Islet of Langerhans (tissue), 1 donor: ENCODE results near the gene CASTOR1.

Source experiments
- FAIRE-seq: peaks from one replicate; lab custom pipeline; 2011; peaks lifted over from hg19 to GRCh38; lab: Jason Lieb, UNC

The CASTOR1 gene

DNA sequence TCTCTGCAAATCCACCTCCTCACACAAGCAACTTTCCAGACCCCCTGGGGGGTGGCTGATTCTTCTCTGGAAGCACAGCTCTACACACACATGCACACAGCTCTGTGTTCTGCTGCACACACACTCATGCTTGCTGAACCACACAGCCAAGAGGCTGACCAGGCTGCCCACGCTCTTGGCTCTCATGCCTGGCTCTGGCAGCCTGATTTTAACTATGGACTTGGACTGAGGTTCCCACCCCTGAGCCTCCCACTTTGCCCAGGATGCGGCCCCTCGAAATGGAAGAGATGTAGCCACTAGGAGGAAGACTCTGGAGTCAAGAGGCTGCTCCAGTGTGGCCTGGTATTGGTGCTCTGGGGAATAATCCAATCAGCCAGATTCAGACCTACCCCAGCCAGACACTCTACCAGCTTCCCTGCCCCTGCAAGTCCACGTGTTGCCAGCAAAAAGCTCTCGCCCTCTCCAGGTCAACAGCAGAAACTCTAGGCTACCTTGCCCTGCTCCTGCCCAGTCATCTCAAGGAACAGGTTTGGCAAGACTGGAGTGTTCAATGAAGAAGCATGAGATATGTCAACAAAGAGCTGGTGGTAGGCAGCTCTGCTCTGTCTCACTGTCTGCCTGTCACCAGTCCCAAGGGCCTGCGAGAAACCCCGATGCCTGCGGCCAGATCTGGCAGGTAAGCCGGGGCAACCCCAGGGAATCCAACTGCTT, 8.8 kb upstream of the CASTOR1 start:
- no peak for FAIRE-seq

DNA sequence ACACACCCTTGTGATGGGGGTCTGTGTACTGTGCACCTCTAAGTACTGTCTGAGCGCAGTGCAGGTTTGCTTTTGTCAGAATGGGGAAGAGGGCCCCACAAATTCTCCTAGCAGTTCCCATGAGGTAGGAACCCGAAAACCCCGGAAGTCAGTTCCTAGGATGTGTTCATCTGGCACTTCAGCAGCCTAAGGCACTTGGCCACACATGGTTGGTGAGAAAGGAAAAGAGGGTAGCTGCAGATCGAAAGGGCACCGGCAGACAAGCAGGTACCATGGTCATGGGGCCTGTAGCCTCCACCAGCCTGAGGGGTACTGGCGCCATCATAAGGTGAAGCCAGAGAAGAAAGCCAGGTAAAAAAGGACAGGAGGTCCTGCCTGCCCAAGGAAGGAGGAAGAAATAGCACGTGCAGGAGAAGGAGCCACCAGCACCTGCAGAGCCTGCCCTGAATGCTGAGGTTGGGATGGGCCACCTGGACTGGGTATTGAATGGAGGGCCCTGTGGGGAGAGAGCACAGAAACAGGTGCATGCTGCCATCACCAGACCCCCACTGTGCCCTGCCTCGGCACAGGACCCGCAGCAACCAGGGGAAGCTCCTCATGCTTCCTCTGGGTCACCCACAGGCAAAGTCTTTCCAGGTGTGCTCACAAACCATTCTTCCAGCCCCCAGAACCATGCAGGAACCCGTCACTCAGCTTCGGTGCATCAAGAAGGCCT, 8.1 kb upstream of the CASTOR1 start:
- FAIRE-seq, result no peak

DNA sequence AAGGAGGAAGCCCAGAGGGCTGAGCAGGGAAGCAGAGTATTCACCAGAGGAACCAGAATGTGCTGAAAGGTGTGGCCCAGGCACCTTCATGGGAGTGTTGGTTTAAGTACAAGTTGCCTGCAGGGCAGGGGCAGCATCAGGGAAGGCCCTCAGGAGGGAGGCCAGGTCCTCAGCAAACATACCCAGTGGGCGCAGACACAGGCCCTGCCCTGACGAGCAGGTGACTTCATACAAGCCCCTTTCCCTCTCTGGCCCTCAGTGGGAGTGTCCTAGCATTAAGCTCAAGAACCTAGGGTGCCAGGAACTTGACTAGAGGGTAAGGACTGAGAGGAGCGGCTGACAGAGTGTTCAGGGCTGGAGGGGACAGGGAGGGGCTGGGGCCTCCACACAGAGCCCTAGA, 7.5 kb upstream of the CASTOR1 start:
- no peak for FAIRE-seq

DNA sequence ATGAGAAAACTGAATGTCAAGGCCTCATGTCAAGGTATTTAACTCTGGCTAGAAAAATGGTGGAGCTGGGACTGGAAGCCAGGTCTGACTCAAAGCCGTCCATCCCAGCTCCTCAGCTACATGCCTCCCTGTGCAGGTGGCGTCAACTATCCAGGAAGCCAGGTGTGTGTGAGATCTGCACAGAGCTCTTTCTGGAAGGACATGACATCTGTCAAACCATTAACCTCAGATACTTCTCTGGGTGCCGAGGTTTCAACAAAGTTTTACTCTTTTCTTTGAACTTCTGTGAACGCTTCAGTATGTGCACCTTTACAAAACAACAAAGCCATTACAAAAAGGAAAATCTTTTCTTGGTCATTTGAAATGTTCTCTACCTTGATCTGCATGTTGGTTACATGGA, 7.0 kb upstream of the CASTOR1 start:
- FAIRE-seq, result no peak

DNA sequence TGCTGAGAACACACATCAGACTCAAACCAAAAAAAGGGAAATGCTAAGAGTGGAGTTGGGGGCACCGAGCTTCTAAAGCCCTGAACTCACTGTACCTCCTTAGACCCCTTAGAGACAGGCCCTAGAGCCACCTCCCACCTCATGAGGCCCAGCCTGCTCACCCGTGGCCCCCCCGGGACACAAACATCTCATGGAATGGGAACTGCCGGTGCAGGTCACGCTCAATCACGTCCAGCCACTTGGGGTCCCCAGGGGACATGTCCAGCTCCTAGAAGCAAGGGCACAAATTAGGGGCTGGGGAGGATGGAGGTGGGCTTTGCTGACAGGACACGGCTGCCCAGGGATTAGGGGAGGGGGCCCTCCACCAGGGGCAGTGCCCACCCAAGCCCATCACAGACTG, 6.3 kb upstream of the CASTOR1 start:
- FAIRE-seq, result no peak

DNA sequence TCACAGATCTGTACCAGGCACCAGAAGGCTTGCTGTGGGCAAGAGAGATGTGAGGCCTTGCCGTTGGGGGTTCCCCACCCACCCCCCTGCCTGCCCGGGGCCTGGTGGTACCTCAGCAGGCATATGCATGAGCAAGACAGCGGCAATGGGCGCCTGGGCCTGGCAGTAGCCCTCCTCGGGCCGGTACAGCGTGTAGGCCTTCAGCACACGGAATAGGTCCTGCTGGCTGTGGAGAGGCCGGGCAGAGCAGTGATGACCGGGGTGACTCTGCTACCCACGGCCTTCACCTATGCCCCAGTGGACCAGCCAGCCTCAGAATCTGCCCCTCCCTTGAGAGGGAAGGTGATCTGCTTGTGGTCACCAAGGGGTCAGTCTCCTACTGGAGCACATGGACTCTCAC, 5.5 kb upstream of the CASTOR1 start:
- no peak for FAIRE-seq

DNA sequence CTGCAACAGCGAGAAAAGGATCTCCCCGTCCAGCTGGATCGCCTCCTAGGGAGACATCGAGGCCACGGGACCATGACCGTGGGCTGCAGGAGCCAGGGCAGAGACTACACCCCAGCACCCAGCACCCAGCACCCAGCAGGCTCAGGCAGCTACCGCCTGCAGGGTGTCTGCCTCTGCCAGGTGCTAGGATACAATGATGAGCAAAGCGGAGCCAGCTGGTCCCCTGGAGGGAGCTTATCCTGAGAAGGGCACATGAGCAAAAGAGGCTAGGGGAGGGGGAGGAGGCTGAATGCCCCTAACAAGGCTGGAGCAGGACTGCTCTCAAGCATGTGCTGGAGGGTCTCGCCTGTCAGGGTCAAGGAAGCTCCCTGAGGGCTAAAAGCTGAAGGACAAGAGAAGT, 4.8 kb upstream of the CASTOR1 start:
- no peak for FAIRE-seq

DNA sequence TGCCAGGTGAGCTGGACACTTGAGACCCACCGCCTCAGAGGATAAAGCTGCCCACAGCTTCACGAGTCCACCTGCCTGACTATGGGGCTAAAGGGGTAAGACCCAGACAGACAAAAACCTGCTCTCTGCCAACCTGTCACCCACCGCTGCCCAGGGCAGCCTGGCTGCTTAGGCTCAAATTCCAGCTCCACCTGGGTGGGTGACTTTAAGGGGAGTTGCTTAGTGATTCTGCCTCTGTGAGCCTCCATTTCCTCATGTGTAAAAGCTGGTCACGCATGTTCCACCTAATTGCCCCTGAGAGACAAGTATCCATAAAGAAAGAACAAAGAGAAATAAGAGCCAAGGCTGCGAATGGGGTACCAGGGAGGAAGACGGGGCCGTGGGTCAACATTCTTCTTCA, 3.7 kb upstream of the CASTOR1 start:
- FAIRE-seq, result no peak

DNA sequence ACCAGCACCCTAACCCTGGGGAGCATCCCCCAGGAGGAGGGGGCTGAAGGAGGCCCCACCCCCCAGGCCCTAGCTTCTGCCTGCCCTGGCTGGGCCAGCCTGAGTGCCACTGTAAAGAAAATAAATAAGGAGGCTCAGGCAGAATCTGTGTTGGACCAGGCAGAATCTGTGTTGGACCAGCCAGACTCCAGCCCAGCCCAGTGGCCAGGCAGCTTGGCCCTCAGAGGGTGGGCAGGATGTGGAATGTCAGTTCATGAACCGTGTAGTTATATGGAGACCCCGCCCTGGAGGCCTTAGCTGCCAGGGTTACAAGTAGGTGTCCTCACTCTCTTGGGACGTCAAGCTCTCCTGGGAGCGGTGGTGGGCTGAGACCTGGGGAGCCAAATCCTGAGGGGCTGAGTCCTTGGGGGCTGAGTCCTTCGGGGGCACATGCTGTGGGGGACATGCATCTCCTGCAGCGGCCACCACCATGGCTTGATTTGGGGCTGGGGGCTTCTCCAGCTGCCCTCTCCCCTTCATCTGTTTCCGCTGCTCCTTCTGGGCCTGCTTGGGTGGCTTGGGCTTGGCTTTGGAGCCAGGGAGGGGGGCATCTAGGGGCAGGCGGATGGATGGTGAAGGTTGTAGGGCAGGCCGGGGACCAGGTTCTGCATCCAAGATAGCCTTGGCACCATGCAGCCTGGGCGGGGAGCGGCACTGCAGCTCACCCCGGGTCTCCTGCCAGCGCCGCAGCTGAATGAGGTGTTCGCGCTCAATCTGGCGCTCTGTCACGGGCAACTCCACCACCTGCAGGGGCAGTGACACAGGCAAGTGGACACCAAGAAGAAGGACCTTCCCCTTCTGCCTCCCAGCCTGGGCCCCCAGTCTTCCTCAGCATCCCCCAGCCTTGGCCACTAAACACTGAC, 3.0 kb upstream of the CASTOR1 start:
- FAIRE-seq, result no peak

DNA sequence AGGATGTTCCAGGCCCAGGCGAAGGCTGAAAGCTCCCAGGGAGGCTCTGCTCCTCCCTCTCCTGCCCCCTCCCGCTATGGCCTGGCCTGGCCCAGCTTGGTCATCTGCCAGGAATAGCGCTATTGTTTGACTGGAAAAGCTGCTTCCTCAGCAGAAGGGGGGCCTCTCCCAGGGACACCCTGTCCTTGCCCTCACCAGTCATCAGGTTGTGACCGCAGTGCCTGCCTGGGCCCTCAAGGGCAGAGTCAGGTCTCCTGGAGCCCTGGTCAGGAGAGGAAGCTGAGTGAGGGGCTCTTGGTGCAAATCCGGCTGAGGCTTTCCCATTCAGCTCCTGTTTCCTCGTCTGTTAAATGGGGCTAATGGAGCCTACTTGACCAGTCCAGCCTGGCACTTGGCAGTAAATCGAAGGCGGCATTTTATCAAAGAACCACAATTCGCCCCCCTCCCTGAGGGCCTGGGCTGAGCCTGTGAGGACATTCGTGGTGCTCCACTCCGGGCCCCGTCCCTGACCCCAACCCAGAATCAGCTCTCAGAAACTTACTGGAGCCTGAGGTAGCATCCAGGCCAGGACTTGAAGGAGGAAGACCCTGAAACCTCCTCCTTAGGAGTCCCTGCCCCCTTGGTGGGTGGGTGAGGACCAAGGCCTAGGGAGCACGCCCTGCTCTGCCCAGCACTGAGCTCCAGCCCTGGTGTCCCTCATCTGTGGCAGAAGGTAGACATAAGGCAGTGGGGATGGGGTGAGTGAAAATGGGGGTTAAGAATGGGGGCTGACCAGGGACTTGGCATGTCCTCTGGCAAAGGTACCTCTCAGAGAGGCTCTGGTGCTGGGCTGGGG, 2.0 kb upstream of the CASTOR1 start:
- FAIRE-seq, result no peak

DNA sequence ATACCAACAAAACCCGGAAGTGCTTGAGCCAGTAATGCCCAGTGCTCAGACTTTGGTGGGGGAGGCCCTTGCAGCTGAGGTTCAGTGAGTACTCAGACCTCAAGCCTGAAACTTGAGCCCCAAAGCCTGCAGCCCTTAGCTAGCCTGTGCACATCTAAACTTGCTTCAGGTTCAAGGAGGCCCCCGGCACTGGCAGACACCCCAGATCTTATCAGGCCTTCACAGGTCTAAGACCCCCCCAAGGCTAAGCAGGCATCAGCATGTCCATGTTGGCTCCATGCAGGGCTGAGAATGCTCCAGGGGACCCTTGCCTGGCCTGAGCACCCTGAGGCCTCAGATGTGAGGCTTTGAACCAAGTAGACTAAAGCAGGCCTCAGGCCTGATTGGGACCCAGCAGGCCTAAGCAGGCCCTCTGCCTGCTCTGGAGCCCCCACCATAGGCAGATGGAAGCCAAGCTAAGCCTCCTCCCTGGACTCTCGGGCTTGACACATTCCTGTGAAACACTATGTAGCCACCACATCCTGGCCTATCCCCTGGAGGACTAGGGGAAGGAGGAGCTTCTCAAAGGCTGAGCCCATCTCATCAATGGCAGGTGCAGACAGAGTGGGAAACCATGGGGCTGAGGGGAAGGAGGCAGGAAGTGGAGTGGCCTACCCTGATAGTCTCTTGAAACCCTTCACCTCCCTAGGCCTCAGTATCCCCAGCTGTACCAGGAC, 1.2 kb upstream of the CASTOR1 start:
- FAIRE-seq, result no peak

DNA sequence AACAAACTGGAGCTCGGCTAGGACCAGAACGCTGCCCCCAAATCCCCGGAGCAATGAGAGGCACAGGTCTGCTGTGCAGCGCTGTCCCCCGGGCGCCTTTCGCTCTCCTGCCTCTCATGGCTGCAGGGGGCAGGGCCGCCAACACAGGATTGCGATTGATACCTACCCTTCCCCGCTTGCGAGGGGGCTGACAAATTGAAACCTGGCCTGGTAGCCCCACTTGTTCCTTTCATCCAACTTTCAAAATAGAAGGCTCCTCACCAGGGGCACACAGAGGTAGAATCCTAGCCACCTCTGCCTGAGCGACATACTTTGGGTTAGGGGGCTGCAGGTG, 642 bp upstream of the CASTOR1 start:
- no peak for FAIRE-seq

DNA sequence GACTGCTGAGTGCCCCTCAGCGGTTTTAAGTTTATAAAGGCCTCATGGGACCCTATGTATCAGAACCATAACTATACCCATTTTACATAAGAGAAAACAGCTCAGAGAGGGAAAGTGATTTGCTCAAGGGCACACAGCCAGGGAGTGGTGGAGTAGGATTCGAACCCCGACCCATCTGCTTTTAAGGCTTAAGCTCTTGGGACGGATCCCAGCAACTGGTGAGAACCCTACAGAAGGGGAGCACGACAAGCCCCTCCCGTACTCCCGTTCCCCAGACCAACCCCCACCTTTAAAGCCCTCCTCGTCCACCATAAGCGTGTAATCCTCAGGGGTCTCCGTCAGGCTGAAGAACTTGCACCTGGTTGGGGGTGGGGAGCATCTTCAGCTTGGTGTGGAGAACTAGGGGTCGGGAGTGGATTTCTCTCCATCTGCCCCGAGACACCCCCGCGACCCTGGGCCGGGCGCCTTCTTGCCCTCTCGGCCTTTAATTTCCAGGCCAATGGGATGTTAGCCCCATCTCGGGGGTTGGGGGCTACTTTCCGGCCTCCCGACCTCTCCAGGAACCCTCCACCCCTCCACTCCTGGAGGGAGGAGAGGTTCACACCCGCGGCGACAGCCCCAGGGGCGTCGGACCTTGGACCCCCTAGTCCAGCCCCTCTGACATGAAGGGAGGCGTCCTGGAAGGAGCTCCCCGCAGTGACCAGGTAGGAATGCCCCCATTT, 725 bp downstream of the CASTOR1 start:
- no peak for FAIRE-seq

DNA sequence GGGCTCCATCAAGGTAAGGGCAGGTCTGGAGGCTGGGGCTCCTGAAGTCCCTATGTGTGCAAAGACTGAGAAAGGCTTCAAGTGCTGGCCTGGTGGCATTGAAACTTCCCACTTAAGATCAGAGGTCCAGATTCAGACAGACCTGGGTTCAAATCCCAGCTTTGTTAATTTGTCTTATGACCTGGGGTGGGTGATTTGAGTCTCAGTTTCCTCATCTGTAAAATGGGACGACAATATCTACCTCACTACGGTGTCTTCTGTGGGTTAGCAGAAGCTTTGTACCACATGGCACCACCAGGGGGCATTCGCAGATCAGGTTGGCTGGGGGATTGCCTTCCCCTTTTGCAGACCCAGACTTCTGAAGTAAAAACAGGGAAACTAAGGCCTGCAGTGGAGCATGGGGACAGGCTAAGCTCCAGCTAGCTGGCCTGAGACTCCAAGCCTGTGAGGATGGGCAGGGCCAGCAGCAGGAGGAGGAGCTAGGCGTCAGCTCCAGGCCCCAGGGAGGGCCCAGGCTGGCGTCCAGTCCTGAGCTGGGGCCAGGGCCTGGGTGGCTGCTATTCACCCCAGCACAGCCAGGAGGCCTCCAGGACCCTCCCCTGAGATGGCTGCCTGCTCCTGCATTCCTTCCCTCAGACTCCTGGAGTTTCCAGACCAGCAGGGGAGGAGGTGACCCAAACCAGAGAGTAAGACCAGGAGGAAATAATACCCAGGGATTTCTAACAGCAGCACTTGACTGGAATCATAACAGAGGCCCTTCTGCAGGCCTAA, 1.5 kb downstream of the CASTOR1 start:
- no peak for FAIRE-seq

DNA sequence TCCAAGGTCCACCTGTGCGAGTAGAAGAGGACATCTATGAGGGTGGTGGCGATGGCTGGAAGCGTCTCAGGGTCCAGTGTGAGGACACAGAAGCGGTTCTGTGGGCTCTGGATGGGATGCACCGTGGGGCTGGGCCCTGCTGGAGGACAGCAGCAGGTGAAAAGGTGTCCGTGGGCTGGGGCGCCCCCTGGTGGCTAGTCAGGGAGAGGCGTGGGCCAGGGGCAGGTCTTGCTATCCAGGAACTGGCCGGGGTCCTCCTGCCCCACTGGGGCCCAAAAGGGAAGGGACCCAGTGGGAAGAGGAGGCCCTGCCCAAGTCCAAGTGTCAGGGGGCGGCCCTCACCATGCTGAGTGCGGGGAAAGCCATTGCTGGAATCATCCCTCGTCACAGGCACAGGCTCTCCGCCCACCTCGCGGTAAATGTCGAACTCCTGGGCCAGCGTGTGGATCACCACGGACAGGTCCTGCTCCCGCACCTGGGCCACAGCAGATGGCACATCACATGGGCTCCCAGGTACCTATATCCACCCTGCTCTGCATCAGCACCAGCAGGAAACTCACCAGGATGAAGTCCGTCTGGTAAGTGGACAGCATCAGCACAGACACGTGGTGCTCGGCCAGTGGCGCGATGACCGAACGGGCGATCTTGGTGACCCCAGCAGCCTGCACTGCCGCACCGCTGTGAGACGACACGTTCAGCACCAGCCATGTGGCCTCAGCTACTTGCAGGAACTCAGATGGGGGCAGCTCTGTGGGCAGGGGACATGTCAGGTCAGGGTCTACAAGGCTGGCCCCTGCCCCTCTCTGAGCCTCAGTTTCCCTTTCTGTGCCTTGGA, 2.3 kb downstream of the CASTOR1 start:
- no peak for FAIRE-seq

DNA sequence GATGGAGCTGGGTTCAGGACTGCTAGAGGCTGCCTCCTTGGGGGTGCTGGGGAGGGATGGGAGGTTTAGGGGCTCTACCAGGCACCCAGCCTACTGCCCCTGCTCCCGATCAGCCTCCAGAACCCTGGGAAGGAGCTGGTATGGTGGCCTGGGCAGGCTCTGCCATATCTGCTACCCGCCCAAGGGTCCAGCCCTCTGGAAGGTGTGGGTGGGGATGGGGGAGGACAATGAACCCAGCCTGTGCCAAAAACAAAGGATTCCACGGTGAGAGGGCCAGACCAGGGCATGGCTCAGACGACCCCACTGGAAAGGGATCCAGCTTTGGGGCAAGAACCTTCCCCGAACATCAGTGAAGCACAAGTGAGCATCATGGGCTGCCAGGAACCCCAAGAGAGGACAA, 3.0 kb downstream of the CASTOR1 start:
- no peak for FAIRE-seq

DNA sequence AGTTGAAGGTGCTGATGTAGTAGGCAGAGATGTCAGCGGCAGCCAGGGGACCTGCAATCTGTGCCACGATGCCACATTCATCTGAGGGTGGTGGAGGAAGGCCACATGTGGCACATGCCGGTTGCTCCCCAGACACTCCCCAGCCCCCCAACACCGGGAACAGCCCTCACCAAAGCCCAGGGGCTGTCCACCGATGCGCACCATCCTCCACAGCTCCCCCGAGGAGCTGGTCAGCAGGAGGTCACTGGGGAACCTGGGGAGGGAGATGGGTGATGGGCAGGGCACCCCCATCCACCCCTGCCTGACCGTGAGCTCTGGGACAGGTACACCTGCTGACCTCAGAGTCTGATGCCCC, 3.5 kb downstream of the CASTOR1 start:
- no peak for FAIRE-seq

DNA sequence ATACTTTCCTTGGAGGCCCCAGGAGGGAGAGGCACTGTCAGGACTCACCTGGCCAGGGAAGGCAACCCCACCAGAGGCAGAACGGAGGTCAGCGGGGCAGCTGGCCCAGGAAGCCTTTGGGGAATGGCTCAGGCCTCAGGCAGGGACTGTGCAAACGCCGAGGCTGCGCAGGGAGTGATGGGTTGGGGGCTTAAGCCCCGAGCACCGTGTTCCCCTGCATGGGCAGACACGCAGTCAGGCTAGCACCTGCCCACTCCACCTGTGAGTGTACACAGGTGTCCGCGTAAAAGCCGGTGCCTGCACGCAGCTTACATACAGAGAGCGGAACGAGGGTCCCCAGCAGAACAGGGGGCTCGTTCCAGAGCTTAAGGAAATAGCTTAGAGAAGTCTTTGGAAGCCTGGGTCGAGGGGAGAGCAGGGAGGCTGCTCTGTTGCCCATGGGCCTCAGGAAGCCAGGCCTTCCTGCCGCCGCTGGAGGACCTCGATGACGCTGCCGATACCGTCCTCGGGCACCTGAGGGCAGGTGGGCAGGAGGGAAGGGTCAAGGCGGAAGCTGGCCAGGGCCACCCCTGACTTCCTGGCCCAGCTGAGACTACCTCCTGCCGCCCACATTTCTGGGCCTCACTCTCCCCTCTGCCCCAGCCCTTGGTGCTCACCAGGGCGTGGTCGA, 4.0 kb downstream of the CASTOR1 start:
- no peak for FAIRE-seq

DNA sequence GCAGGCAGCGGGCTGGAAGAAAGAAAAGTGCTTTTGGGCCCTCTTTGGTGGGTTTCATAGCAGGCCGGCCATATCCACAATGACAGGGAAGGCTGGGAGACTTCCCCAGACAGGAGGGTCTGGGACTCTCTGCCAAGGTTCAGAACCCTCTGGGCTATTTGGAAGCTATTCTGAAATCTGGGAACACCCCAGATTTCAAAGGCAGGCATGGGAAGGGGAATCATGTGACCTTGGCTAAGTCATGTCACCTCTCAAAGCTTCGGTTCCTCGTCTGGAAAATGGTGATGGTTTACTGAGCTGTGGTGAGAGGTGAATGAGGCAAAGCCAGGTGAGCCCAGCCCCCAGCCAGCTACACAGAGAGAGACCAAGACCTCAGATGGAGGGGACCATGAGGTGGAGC, 4.6 kb downstream of the CASTOR1 start:
- FAIRE-seq, result no peak
